CD4-positive, alpha-beta T cell (primary cell): ENCODE measurements around the gene SHISA3. TPM values are rescaled to one million over a fixed set of nuclear protein-coding genes. Genes with fewer than 3 reads are reported as not detected.

Experiments used
- ATAC-seq: fragments of 200-7000 bp; cut with Tn5 transposase; one replicate; pipeline ENCODE4 v1.10.0; 2022; ENCODE audit warnings: mild to moderate bottlenecking; ENCODE audit not compliant: poor library complexity
- CTCF ChIA-PET: fragments of 350-600 bp; sonication (Branson Sonifier 250); formaldehyde crosslinking; loops from one replicate; lab custom pipeline; 2021; ENCODE audit warnings: antibody characterized with exemption, inconsistent platforms; lab: Charles Lee
- POLR2A ChIA-PET: fragments of 350-600 bp; sonication (Branson Sonifier 250); formaldehyde crosslinking; loops from one replicate; lab custom pipeline; 2021; ENCODE audit warnings: antibody characterized with exemption, inconsistent platforms; lab: Charles Lee
- DNase-seq, 14 experiments: peaks; one replicate each; pipeline ENCODE4 v3.0.0-alpha.2; 2013 to 2020; ENCODE audit warnings: mixed read lengths in 2 of 14
- H3K27ac ChIP-seq, 2 donors: one replicate each; pipeline versions ENCODE4 v1.5.1 to v1.7.0; 2013; ENCODE audit warnings: low read length in 2 of 2, low read depth in 1 of 2, mild to moderate bottlenecking in 1 of 2
- H3K27me3 ChIP-seq, 2 experiments: 1 replicate in 1 of 2; 2 replicates in 1 of 2; pipeline versions ENCODE4 v1.6.1 to v1.7.0; 2013; ENCODE audit warnings: low read length in 2 of 2, control low read depth in 1 of 2, mild to moderate bottlenecking in 1 of 2, moderate library complexity in 1 of 2; ENCODE audit not compliant: insufficient read depth in 2 of 2, control insufficient read depth in 1 of 2
- H3K36me3 ChIP-seq: one replicate; pipeline ENCODE4 v1.6.1; 2013; ENCODE audit warnings: low read length, control low read depth; ENCODE audit not compliant: insufficient read depth
- H3K4me1 ChIP-seq: one replicate; pipeline ENCODE4 v1.6.1; 2013; ENCODE audit warnings: low read length, control low read depth; ENCODE audit not compliant: insufficient read depth
- H3K4me3 ChIP-seq: one replicate; pipeline ENCODE4 v1.5.1; 2013; ENCODE audit warnings: mild to moderate bottlenecking, low read length, moderate library complexity
- H3K9me3 ChIP-seq, 2 experiments: 1 replicate in 1 of 2; 2 replicates in 1 of 2; pipeline versions ENCODE4 v1.6.1 to v1.7.0; 2013; ENCODE audit warnings: low read length in 2 of 2, mild to moderate bottlenecking in 2 of 2, control low read depth in 1 of 2, moderate library complexity in 1 of 2; ENCODE audit not compliant: control insufficient read depth in 1 of 2, insufficient read depth in 1 of 2
- H3K27ac Mint-ChIP-seq: one replicate; pipeline ENCODE4 v1.8.0; 2020; ENCODE audit warnings: mixed read lengths
- H3K27me3 Mint-ChIP-seq: one replicate; pipeline ENCODE4 v1.8.0; 2021; ENCODE audit warnings: mixed read lengths
- H3K36me3 Mint-ChIP-seq: one replicate; pipeline ENCODE4 v1.8.0; 2021; ENCODE audit warnings: low read depth, mixed read lengths
- H3K4me1 Mint-ChIP-seq: one replicate; pipeline ENCODE4 v1.8.0; 2021; ENCODE audit warnings: low read depth, mixed read lengths
- H3K4me3 Mint-ChIP-seq: one replicate; pipeline ENCODE4 v1.8.0; 2020; ENCODE audit warnings: mild to moderate bottlenecking, mixed read lengths
- H3K9me3 Mint-ChIP-seq: one replicate; pipeline ENCODE4 v1.8.0; 2020; ENCODE audit warnings: mixed read lengths
- CTCF ChIP-seq: fragments of 200-600 bp; IDR thresholded peaks from one replicate; pipeline ENCODE4 v1.8.0; 2022; ENCODE audit warnings: antibody characterized with exemption, mild to moderate bottlenecking
- intact Hi-C, 2 experiments: fragments of 100-400 bp; cut with DNase I in 1 of 2; cut with micrococcal nuclease in 1 of 2; formaldehyde crosslinking; loops; one replicate each; pipeline versions ENCODE4 v1.15.1 to v1.9.0; 2023 to 2025; cut with DNase I, micrococcal nuclease
- total RNA-seq, 174 experiments: library from RNA in 2 of 174; stranded (reverse) in 2 of 174; gene quantifications; one replicate each; pipeline ENCODE4 v1.2.3 and lab custom pipeline; 2021 to 2026

Gene SHISA3
- total RNA-seq, 2 experiments from 2014 or later, result not detected

- peaks cover 0 to 5% of the 10 kb centered on the region in 2 experiments for H3K27me3 ChIP-seq
- TF ChIP-seq CTCF, result no peak
- H3K36me3 ChIP-seq, result no peaks in the 10 kb centered on the region
- Mint-ChIP-seq H3K4me3 (no peak overlapping the region), H3K27me3 (peaks cover 30% of the 10 kb centered on the region), H3K9me3 (no peaks in the 10 kb centered on the region), H3K36me3 (no peaks in the 10 kb centered on the region), H3K27ac (no peak overlapping the region), H3K4me1 (no peaks in the 10 kb centered on the region)
- intact Hi-C loops, result loop anchor here in 1 of 2 experiments (10.0 kb wide), 1 partner anchor 137 kb away; no protein-coding TSS in a partner anchor
- H3K27ac ChIP-seq, result no peak overlapping the region
- H3K4me3 ChIP-seq, result no peak overlapping the region
- peaks cover 0 to 3% of the 10 kb centered on the region in 2 experiments for H3K9me3 ChIP-seq
- ChIA-PET CTCF (no interaction called here), POLR2A (no interaction called here)
- DNase-seq (no peak), ATAC-seq (no peak)
- no peaks in the 10 kb centered on the region for H3K4me1 ChIP-seq
Observed at GRCh38 chr4:42377497-42377896, 19.8 kb upstream of the SHISA3 start.

- H3K27ac ChIP-seq, result no peak overlapping the region
- Mint-ChIP-seq H3K4me3 (no peak overlapping the region), H3K27me3 (peaks cover 30% of the 10 kb centered on the region), H3K9me3 (no peaks in the 10 kb centered on the region), H3K27ac (no peak overlapping the region), H3K4me1 (no peaks in the 10 kb centered on the region), H3K36me3 (no peaks in the 10 kb centered on the region)
- H3K4me1 ChIP-seq, result no peaks in the 10 kb centered on the region
- POLR2A ChIA-PET, result no interaction called here
- no peaks in the 10 kb centered on the region for H3K36me3 ChIP-seq
- no peak for TF ChIP-seq CTCF
- intact Hi-C loops, result no loop called here
- DNase-seq, result no peak
- CTCF ChIA-PET, result no interaction called here
- H3K9me3 ChIP-seq, result no peaks in the 10 kb centered on the region
- H3K4me3 ChIP-seq, result no peak overlapping the region
- no peak for ATAC-seq
- peaks cover 0 to 8% of the 10 kb centered on the region in 2 experiments for H3K27me3 ChIP-seq
Observed at GRCh38 chr4:42381666-42382065, 15.6 kb upstream of the SHISA3 start.

GRCh38 chr4:42385516-42385915 is 11.8 kb upstream of the SHISA3 start:
- Histone ChIP-seq H3K4me3 (no peak overlapping the region), H3K4me1 (no peaks in the 10 kb centered on the region), H3K27ac (no peak overlapping the region), H3K27me3 (peaks cover 0 to 8% of the 10 kb centered on the region in 2 experiments), H3K36me3 (no peaks in the 10 kb centered on the region), H3K9me3 (no peaks in the 10 kb centered on the region)
- no peak overlapping the region for H3K4me3 Mint-ChIP-seq
- H3K27ac Mint-ChIP-seq, result no peak overlapping the region
- ATAC-seq (no peak), DNase-seq (no peak)
- ChIA-PET CTCF (interaction anchor here (0.7 kb wide), 1 partner anchor 9 kb away, joined by 3 read pairs; no protein-coding TSS in a partner anchor), POLR2A (no interaction called here)
- H3K36me3 Mint-ChIP-seq, result no peaks in the 10 kb centered on the region
- H3K27me3 Mint-ChIP-seq, result peaks cover 15% of the 10 kb centered on the region
- H3K4me1 Mint-ChIP-seq, result no peaks in the 10 kb centered on the region
- no peak for TF ChIP-seq CTCF
- H3K9me3 Mint-ChIP-seq, result no peaks in the 10 kb centered on the region
- intact Hi-C loops, result loop anchor here in 1 of 2 experiments (5.0 kb wide), 1 partner anchor 48 kb away; no protein-coding TSS in a partner anchor
